GM12878 (cell line): Measurements from ENCODE around the gene LILRB2. TPM values are rescaled to one million over a fixed set of nuclear protein-coding genes. Genes with fewer than 3 reads are reported as not detected.

ENCODE experiments used
- ATAC-seq: fragments of 200-7000 bp; cut with Tn5 transposase; 3 replicates; pipeline ENCODE4 v1.9.1; 2020; ENCODE audit warnings: mild to moderate bottlenecking, moderate library complexity
- BruUV-seq: library from RNA; stranded (reverse); fragments of 400-500 nt; replicated peaks from 2 replicates; lab custom pipeline; 2021; lab: Mats Ljungman, UMichigan
- CTCF ChIA-PET: fragments of 300-600 bp; sonication (Branson Sonifier 250); formaldehyde crosslinking; extraction: SDS; loops from one replicate; lab custom pipeline; 2021; ENCODE audit warnings: inconsistent platforms; lab: Yijun Ruan, JAX
- POLR2A ChIA-PET: fragments of 350-600 bp; formaldehyde crosslinking; extraction: SDS; loops from one replicate; lab custom pipeline; 2021; ENCODE audit warnings: inconsistent platforms; lab: Charles Lee
- RAD21 ChIA-PET: fragments of 300-600 bp; sonication (Branson Sonifier 250); formaldehyde crosslinking; loops from one replicate; lab custom pipeline; 2023; ENCODE audit warnings: antibody characterized with exemption; ENCODE audit not compliant: unreplicated experiment; lab: Charles Lee
- SMC1A ChIA-PET: fragments of 300-600 bp; sonication (Branson Sonifier 250); formaldehyde crosslinking; loops from one replicate; lab custom pipeline; 2023; ENCODE audit not compliant: unreplicated experiment, uncharacterized antibody; lab: Charles Lee
- DNase-seq: peaks from one replicate; pipeline ENCODE4 v3.0.0-alpha.2; 2011; ENCODE audit warnings: low read depth, low spot score
- FAIRE-seq: peaks from 3 replicates; lab custom pipeline; 2011; peaks lifted over from hg19 to GRCh38; lab: Jason Lieb, UNC
- H2AFZ ChIP-seq: 2 replicates; pipeline ENCODE4 v1.6.0; 2011; ENCODE audit warnings: low read depth, low read length, control low read depth; ENCODE audit not compliant: control insufficient read depth
- H3K27ac ChIP-seq: 2 replicates; pipeline ENCODE4 v1.5.1; 2011; ENCODE audit warnings: control low read depth; ENCODE audit not compliant: control insufficient read depth, insufficient read depth
- H3K27me3 ChIP-seq, 2 experiments: replicated peaks in 1 of 2; 2 replicates each; pipeline versions ENCODE4 v1.6.0 to v1.6.1; 2011; ENCODE audit warnings: low read length in 1 of 2; ENCODE audit not compliant: control insufficient read depth in 2 of 2, insufficient read depth in 2 of 2
- H3K36me3 ChIP-seq, 2 experiments: 2 replicates each; pipeline ENCODE4 v1.5.1; 2011; ENCODE audit warnings: low read length in 1 of 2; ENCODE audit not compliant: control insufficient read depth in 2 of 2, insufficient read depth in 2 of 2
- H3K4me1 ChIP-seq: 2 replicates; pipeline ENCODE4 v1.6.1; 2011; ENCODE audit warnings: mild to moderate bottlenecking, low read length, moderate library complexity, mixed read lengths; ENCODE audit not compliant: control insufficient read depth, insufficient read depth
- H3K4me2 ChIP-seq: 2 replicates; pipeline ENCODE4 v1.6.0; 2011; ENCODE audit warnings: control low read depth; ENCODE audit not compliant: control insufficient read depth, insufficient read depth
- H3K4me3 ChIP-seq: fragments of 200-600 bp; sonication (generic); 2 replicates; pipeline ENCODE4 v1.5.1; 2016
- H3K79me2 ChIP-seq: 2 replicates; pipeline ENCODE4 v1.6.0; 2011; ENCODE audit warnings: low read length; ENCODE audit not compliant: control insufficient read depth, insufficient read depth
- H3K9ac ChIP-seq: 2 replicates; pipeline ENCODE4 v1.8.0; 2011; ENCODE audit warnings: low read length, control low read depth, mixed read lengths; ENCODE audit not compliant: control insufficient read depth, insufficient read depth
- H3K9me3 ChIP-seq: replicated peaks from 3 replicates; pipeline ENCODE4 v1.5.1; 2011; ENCODE audit warnings: mild to moderate bottlenecking, low read length; ENCODE audit not compliant: control insufficient read depth, insufficient read depth
- H4K20me1 ChIP-seq: 2 replicates; pipeline ENCODE4 v1.6.0; 2011; ENCODE audit not compliant: control insufficient read depth, insufficient read depth
- ASH2L ChIP-seq: fragments of 300-600, 200-600 bp; sonication (generic); IDR thresholded peaks from 2 replicates; pipeline ENCODE4 v1.6.1; 2017; ENCODE audit warnings: low read depth, mild to moderate bottlenecking, borderline replicate concordance
- ATF2 ChIP-seq: IDR thresholded peaks from 2 replicates; pipeline ENCODE4 v1.6.1; 2012; ENCODE audit warnings: low read length, inconsistent platforms
- CBX3 ChIP-seq: fragments of 200-600 bp; sonication (generic); IDR thresholded peaks from 2 replicates; pipeline ENCODE4 v1.6.1; 2016; ENCODE audit warnings: low read depth, borderline replicate concordance
- CREB1 ChIP-seq: IDR thresholded peaks from 2 replicates; pipeline ENCODE4 v1.6.1; 2012; ENCODE audit warnings: low read depth, mild to moderate bottlenecking, inconsistent platforms
- ESRRA ChIP-seq: IDR thresholded peaks from 2 replicates; pipeline ENCODE4 v1.6.1; 2012; ENCODE audit warnings: mild to moderate bottlenecking, low read length, improper control_type of control experiment
- POLR2AphosphoS2 ChIP-seq: IDR thresholded peaks from 2 replicates; pipeline ENCODE4 v1.6.1; 2011; ENCODE audit warnings: low read depth, mild to moderate bottlenecking, low read length, improper control_type of control experiment, moderate library complexity
- SUPT20H ChIP-seq: IDR thresholded peaks from 2 replicates; pipeline ENCODE4 v1.6.1; 2011; ENCODE audit warnings: low read depth, mild to moderate bottlenecking, low read length, moderate library complexity, borderline replicate concordance; ENCODE audit not compliant: control insufficient read depth
- ZNF384 ChIP-seq: IDR thresholded peaks from 2 replicates; pipeline ENCODE4 v1.6.1; 2012; ENCODE audit warnings: low read depth, mild to moderate bottlenecking, low read length, improper control_type of control experiment, borderline replicate concordance
- ZZZ3 ChIP-seq: IDR thresholded peaks from 2 replicates; pipeline ENCODE4 v1.6.1; 2011; ENCODE audit warnings: low read depth; ENCODE audit not compliant: control insufficient read depth, insufficient read length
- WGBS: methylation state at CpG from one replicate; pipeline ENCODE4 v1.1.6; 2016; ENCODE audit warnings: low lambda C conversion rate; ENCODE audit not compliant: insufficient replicate concordance, insufficient coverage; ENCODE audit errors: missing lambda C conversion rate; 5-methylcytosine and 5-hydroxymethylcytosine counted together
- in situ Hi-C: fragments of 300-500 bp; cut with MboI; formaldehyde crosslinking; loops from 9 replicates; pipeline ENCODE4 v1.14.3; 2018; ENCODE audit warnings: mixed read lengths
- intact Hi-C: fragments of 100-400 bp; cut with micrococcal nuclease; formaldehyde crosslinking; loops from one replicate; pipeline ENCODE4 v1.14.2; 2022; ENCODE audit not compliant: unreplicated experiment
- polyA plus RNA-seq, 11 experiments: library from polyadenylated mRNA; depleted of rRNA in 4 of 11; unstranded in 6 of 11; stranded (reverse) in 5 of 11; fragments of >200 nt; fragmentation: Nextera tagmentation in 4 of 11; fragmentation: Illumina TruSeq in 1 of 11; extraction: Ambion mirVana in 4 of 11; extraction: Trizol in 1 of 11; gene quantifications; 1 replicate in 1 of 11; 2 replicates in 10 of 11; pipeline versions ENCODE4 v1.2.1 to v1.2.3, GENCODE V29; 2011 to 2016; ENCODE audit warnings: inconsistent platforms in 2 of 11, missing spikeins in 2 of 11, low read depth in 1 of 11
- total RNA-seq, 4 experiments: library from RNA; depleted of rRNA in 3 of 4; stranded (reverse); fragments of >200 nt in 3 of 4; fragmentation: Illumina TruSeq in 1 of 4; extraction: Trizol in 1 of 4; gene quantifications; 2 replicates each; pipeline versions ENCODE4 v1.2.1 to v1.2.3, GENCODE V29; 2013 to 2021

The LILRB2 gene
- total and polyA plus RNA-seq, 10 of the 15 experiments (the other 5 are each of a cell fraction or from before 2014, with no cell fraction given): 0.08 to 0.18 (median 0.15) TPM; not detected in 4

GRCh38 chr19:54305141-54305540 is 24.2 kb upstream of the LILRB2 start:
- Histone ChIP-seq H3K4me3 (no peak overlapping the region), H3K79me2 (no peaks in the 10 kb centered on the region), H3K27ac (no peak overlapping the region), H3K27me3 (no peaks in the 10 kb centered on the region; a peak in 2 of 4 replicates), H4K20me1 (no peaks in the 10 kb centered on the region), H3K4me1 (no peaks in the 10 kb centered on the region), H3K36me3 (no peaks in the 10 kb centered on the region), H3K9ac (no peak overlapping the region), H3K4me2 (no peak overlapping the region), H3K9me3 (no peaks in the 10 kb centered on the region), H2AFZ (no peak overlapping the region)
- POLR2A ChIA-PET: no interaction called here
- SMC1A ChIA-PET: no interaction called here
- RAD21 ChIA-PET: no interaction called here
- FAIRE-seq (no peak), DNase-seq (no peak), ATAC-seq (no peak)
- intact Hi-C loops (no loop called here), in situ Hi-C loops (no loop called here)
- no TSS peak for BruUV-seq
- CTCF ChIA-PET: no interaction called here
- no peak for TF ChIP-seq SUPT20H
- no peak for TF ChIP-seq POLR2AphosphoS2
- no peak for TF ChIP-seq ESRRA
- TF ChIP-seq ASH2L: no peak
- TF ChIP-seq CREB1: no peak
- no peak for TF ChIP-seq ATF2
- TF ChIP-seq ZNF384: no peak
- TF ChIP-seq CBX3: no peak
- TF ChIP-seq ZZZ3: no peak
- 0% methylated on average over 1 of the region's 1 CpG for WGBS
